ENCODE data around the gene SYNE2. TPM values are rescaled to one million over a fixed set of nuclear protein-coding genes. Genes with fewer than 3 reads are reported as not detected.

The SYNE2 gene
- total RNA-seq, 1 experiment from 2014 or later, result 37.5 TPM

DNA sequence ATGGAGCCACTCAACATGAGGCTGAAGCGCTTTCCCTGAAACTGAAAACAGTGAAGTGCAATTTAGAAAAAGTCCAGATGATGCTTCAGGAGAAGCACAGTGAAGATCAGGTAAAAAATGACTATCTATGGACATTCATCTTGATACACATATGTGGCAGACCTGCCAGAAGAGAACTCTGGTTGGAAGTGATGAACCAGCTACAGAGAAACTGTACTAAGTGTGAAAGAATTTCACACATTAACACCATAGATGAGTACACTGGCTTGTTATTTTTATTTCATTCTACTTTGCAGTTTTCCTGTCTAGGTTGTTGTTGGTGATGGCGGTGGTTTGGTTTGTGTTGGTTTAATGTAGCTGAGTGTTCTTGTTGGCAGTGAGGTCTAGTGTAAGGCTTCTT is 266.7 kb downstream of the SYNE2 start:
- H3K27ac ChIP-seq (ENCODE audit: low read length), result no peak overlapping the region
- no TSS peak for BruUV-seq (replicated peaks)
- intact Hi-C loops (cut with micrococcal nuclease; ENCODE audit: unreplicated experiment) (no loop called here), in situ Hi-C loops (cut with HindIII; ENCODE audit: low pct_unique_long_range_greater_than_20kb, low sequenced_read_pairs) (no loop called here)
- ATAC-seq (no peak), DNase-seq (ENCODE audit: low read depth, low spot score) (no peak)
- no peaks in the 10 kb centered on the region for H3K4me1 ChIP-seq (ENCODE audit: control insufficient read depth, insufficient read depth, low read length)
- H3K9me3 ChIP-seq (ENCODE audit: control insufficient read depth, insufficient read depth, low read depth, low read length), result no peaks in the 10 kb centered on the region
- no peak for TF ChIP-seq TCF7L2 (IDR thresholded peaks at IDR 0.05; ENCODE audit: low read depth, low read length)
- TF ChIP-seq, protein P1, sequence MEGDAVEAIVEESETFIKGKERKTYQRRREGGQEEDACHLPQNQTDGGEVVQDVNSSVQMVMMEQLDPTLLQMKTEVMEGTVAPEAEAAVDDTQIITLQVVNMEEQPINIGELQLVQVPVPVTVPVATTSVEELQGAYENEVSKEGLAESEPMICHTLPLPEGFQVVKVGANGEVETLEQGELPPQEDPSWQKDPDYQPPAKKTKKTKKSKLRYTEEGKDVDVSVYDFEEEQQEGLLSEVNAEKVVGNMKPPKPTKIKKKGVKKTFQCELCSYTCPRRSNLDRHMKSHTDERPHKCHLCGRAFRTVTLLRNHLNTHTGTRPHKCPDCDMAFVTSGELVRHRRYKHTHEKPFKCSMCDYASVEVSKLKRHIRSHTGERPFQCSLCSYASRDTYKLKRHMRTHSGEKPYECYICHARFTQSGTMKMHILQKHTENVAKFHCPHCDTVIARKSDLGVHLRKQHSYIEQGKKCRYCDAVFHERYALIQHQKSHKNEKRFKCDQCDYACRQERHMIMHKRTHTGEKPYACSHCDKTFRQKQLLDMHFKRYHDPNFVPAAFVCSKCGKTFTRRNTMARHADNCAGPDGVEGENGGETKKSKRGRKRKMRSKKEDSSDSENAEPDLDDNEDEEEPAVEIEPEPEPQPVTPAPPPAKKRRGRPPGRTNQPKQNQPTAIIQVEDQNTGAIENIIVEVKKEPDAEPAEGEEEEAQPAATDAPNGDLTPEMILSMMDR (IDR thresholded peaks at IDR 0.05), result no peak
- TF ChIP-seq POLR2AphosphoS5 (IDR thresholded peaks at IDR 0.05; ENCODE audit: low read depth, low read length), result no peak
- no peak for TF ChIP-seq SIN3A (IDR thresholded peaks at IDR 0.05; ENCODE audit: borderline replicate concordance, insufficient read depth, low read depth, low read length)
- TF ChIP-seq, protein P2, sequence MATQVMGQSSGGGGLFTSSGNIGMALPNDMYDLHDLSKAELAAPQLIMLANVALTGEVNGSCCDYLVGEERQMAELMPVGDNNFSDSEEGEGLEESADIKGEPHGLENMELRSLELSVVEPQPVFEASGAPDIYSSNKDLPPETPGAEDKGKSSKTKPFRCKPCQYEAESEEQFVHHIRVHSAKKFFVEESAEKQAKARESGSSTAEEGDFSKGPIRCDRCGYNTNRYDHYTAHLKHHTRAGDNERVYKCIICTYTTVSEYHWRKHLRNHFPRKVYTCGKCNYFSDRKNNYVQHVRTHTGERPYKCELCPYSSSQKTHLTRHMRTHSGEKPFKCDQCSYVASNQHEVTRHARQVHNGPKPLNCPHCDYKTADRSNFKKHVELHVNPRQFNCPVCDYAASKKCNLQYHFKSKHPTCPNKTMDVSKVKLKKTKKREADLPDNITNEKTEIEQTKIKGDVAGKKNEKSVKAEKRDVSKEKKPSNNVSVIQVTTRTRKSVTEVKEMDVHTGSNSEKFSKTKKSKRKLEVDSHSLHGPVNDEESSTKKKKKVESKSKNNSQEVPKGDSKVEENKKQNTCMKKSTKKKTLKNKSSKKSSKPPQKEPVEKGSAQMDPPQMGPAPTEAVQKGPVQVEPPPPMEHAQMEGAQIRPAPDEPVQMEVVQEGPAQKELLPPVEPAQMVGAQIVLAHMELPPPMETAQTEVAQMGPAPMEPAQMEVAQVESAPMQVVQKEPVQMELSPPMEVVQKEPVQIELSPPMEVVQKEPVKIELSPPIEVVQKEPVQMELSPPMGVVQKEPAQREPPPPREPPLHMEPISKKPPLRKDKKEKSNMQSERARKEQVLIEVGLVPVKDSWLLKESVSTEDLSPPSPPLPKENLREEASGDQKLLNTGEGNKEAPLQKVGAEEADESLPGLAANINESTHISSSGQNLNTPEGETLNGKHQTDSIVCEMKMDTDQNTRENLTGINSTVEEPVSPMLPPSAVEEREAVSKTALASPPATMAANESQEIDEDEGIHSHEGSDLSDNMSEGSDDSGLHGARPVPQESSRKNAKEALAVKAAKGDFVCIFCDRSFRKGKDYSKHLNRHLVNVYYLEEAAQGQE (IDR thresholded peaks at IDR 0.05; ENCODE audit: insufficient read depth in 1 of 2, low read depth in 2 of 2, low read length in 1 of 2), result no peak
- no peak overlapping the region for H3K4me3 ChIP-seq (ENCODE audit: low read depth in 2 of 2, low read length in 2 of 2)
- CTCF ChIA-PET, result no interaction called here
- POLR2A ChIA-PET, result no interaction called here
- H3K27me3 ChIP-seq (ENCODE audit: control insufficient read depth, insufficient read depth, low read length), result no peaks in the 10 kb centered on the region
- H3K36me3 ChIP-seq (ENCODE audit: control insufficient read depth, insufficient read depth, low read length), result no peaks in the 10 kb centered on the region

DNA sequence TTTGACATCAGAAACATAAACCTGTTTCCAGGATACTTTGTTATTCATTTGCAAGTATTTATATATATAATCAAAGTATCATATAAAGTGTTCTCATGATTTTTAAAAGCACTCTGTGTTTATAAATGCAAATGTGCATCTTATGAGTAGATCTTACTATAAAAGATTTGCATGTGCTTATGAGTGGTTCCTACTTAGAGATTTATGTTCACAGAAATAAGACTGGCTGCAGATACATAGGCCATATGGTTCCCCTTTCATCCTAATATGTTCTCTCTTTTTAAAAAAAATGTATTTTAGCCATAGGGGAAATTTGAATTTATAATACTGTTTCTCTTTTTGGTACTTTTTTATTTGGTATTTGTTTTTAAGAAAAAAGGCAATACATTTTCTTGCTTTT is 267.2 kb downstream of the SYNE2 start:
- Histone ChIP-seq H3K36me3 (ENCODE audit: control insufficient read depth, insufficient read depth, low read length) (no peaks in the 10 kb centered on the region), H3K4me1 (ENCODE audit: control insufficient read depth, insufficient read depth, low read length) (no peaks in the 10 kb centered on the region), H3K4me3 (ENCODE audit: low read depth in 2 of 2, low read length in 2 of 2) (no peak overlapping the region), H3K27ac (ENCODE audit: low read length) (no peak overlapping the region), H3K27me3 (ENCODE audit: control insufficient read depth, insufficient read depth, low read length) (no peaks in the 10 kb centered on the region), H3K9me3 (ENCODE audit: control insufficient read depth, insufficient read depth, low read depth, low read length) (no peaks in the 10 kb centered on the region)
- ATAC-seq (no peak), DNase-seq (ENCODE audit: low read depth, low spot score) (no peak)
- ChIA-PET CTCF (no interaction called here), POLR2A (interaction anchor here (0.7 kb wide), 1 partner anchor 216 kb away, joined by 3 read pairs; no protein-coding TSS in a partner anchor)
- in situ Hi-C loops (cut with HindIII; ENCODE audit: low pct_unique_long_range_greater_than_20kb, low sequenced_read_pairs), result no loop called here
- no TSS peak for BruUV-seq (replicated peaks)
- intact Hi-C loops (cut with micrococcal nuclease; ENCODE audit: unreplicated experiment), result no loop called here
- TF ChIP-seq SIN3A (IDR thresholded peaks at IDR 0.05; ENCODE audit: borderline replicate concordance, insufficient read depth, low read depth, low read length) (no peak), TCF7L2 (IDR thresholded peaks at IDR 0.05; ENCODE audit: low read depth, low read length) (no peak), POLR2AphosphoS5 (IDR thresholded peaks at IDR 0.05; ENCODE audit: low read depth, low read length) (no peak)
- TF ChIP-seq, protein P2 (IDR thresholded peaks at IDR 0.05; ENCODE audit: insufficient read depth in 1 of 2, low read depth in 2 of 2, low read length in 1 of 2), result no peak
- TF ChIP-seq, protein P1 (IDR thresholded peaks at IDR 0.05), result no peak

Data from Panc1 (cell line).